DND-41 (cell line): Measurements from ENCODE around the gene SLC6A4.

ENCODE experiments used
- EZH2 ChIP-seq: IDR thresholded peaks from 3 replicates; pipeline ENCODE4 v1.6.1; 2012; ENCODE audit warnings: borderline replicate concordance, low read depth, mild to moderate bottlenecking, moderate library complexity, low read length, inconsistent platforms; ENCODE audit not compliant: severe bottlenecking
- TF ChIP-seq, protein P1 (sequence below): IDR thresholded peaks from 2 replicates; pipeline ENCODE4 v1.5.1; 2012; ENCODE audit warnings: borderline replicate concordance, low read length, moderate library complexity, mild to moderate bottlenecking; ENCODE audit not compliant: poor library complexity, severe bottlenecking; ENCODE audit errors: extremely low read depth

DNA sequence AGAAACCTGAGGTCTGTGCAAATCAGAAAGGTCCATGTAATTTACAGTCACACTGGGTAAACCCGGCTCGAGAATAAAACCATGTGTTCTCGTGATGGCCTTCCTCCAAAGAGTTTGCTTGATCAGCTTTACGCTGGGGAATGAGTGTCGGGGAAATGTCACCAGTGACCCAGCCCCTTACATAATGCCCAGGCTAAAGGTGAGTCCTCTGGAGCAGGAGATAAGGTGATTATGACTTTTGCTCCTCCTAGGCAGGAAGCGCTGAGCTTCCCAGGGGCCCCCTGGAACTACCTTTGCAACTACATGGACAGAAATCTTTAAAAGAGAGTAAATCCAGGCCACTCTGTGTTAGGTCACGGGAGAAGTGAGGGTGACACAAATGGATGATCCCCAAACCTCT lies 15.7 kb downstream of the SLC6A4 start:
- TF ChIP-seq, protein P1, sequence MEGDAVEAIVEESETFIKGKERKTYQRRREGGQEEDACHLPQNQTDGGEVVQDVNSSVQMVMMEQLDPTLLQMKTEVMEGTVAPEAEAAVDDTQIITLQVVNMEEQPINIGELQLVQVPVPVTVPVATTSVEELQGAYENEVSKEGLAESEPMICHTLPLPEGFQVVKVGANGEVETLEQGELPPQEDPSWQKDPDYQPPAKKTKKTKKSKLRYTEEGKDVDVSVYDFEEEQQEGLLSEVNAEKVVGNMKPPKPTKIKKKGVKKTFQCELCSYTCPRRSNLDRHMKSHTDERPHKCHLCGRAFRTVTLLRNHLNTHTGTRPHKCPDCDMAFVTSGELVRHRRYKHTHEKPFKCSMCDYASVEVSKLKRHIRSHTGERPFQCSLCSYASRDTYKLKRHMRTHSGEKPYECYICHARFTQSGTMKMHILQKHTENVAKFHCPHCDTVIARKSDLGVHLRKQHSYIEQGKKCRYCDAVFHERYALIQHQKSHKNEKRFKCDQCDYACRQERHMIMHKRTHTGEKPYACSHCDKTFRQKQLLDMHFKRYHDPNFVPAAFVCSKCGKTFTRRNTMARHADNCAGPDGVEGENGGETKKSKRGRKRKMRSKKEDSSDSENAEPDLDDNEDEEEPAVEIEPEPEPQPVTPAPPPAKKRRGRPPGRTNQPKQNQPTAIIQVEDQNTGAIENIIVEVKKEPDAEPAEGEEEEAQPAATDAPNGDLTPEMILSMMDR = no peak
- no peak for TF ChIP-seq EZH2
